ENCODE data around the gene MCTP1.

- TF ChIP-seq CTCF (IDR thresholded peaks at IDR 0.05) (no peak), ZFX (IDR thresholded peaks at IDR 0.05; ENCODE audit: borderline replicate concordance) (no peak)
These were observed 61.2 kb downstream of the MCTP1 start for GRCh38 chr5:95223566-95224258.
